RKO (cell line): Measurements from ENCODE around the gene GOLPH3L.
"Not testable (repeated sequence)": the region's sequence is repeated elsewhere in the genome, so short reads cannot be mapped to it uniquely, and the experiment has no call there.

Experiments used
- DNase-seq: peaks from one replicate; pipeline ENCODE4 v3.0.0-alpha.2; 2016; ENCODE audit warnings: low spot score

GOLPH3L gene

GRCh38 chr1:150615346-150616201, 81.4 kb downstream of the GOLPH3L start:
- DNase-seq, result peak; percentile 95

- peak; percentile 100 for DNase-seq
Measured at GRCh38 chr1:150613061-150613920, 83.7 kb downstream of the GOLPH3L start.

- no peak for DNase-seq
Measured at GRCh38 chr1:150612014-150612345, 85.0 kb downstream of the GOLPH3L start.

GRCh38 chr1:150610576-150610975, 86.4 kb downstream of the GOLPH3L start:
- DNase-seq, result no peak

DNA sequence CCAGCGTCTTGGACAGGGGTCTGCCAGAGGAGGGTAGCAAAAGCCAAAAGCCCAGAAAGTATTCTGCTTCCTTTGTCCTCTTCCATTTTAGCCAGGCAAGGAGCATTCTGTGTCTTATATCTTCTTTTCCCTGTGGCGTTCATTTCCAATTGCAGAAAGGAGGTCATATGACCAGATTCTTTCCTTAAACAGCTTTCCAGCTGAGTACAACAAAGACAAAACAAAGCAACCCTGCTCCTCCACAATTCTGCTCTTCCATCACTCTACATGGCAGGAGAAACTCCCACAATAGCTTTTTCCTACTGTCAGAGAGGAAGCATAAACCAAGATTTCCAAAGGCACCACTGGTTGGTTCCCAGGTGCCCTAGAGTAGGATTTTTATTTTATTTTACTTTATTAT, 87.2 kb downstream of the GOLPH3L start:
- no peak for DNase-seq

- no peak for DNase-seq
Measured at GRCh38 chr1:150606463-150607142, 90.4 kb downstream of the GOLPH3L start.

DNA sequence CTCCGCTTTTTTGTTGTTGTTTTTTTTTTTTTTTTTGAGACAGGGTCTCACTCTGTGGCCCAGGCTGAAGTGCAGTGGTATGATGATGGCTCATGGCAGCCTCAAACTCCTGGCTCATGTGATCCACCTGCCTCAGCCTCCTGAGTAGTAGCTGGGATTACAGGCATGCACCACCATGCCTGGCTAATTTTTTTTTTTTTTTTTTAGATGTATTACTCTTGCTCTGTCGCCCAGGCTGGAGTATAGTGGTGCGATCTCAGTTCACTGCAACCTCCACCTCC, 91.6 kb downstream of the GOLPH3L start:
- not testable (repeated sequence) for DNase-seq

DNA sequence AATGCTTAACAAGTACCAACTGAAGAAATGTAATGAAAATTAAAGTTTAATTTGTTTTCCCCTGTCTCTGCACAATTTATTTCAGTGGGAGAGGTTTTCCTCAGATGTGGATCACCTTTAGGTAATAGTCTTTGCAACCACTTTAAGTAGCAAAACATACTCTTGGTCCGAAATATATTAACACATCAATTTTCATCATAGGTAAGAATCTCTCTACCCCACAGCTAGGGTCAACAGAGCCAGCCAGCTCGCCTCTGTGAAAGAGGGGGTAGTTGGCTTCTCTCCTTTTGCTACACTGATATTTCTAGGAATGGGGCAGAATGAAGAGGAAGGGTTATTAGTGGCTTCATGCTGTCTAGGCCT, 92.7 kb downstream of the GOLPH3L start:
- no peak for DNase-seq

GRCh38 chr1:150603711-150604110, 93.2 kb downstream of the GOLPH3L start:
- no peak for DNase-seq

- DNase-seq, result not testable (repeated sequence)
Measured at GRCh38 chr1:150602372-150602771, 94.6 kb downstream of the GOLPH3L start.

GRCh38 chr1:150601540-150601939, 95.4 kb downstream of the GOLPH3L start:
- no peak for DNase-seq

DNA sequence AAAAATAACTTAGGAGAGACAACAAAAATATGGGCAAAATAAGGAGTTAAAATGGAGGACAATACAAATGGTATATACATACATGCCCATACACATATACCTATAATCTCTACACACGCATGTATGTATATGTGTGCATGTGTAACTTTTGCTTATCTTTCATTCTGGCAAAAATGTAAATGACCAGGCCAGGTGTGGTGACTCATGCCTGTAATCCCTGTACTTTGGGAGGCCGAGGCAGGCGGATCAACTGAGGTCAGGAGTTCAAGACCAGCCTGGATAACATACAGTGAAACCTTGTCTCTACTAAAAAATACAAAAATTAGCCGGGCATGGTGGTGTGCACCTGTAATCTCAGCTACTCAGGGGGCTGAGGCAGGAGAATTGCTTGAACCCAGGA, 98.6 kb downstream of the GOLPH3L start:
- not testable (repeated sequence) for DNase-seq

DNA sequence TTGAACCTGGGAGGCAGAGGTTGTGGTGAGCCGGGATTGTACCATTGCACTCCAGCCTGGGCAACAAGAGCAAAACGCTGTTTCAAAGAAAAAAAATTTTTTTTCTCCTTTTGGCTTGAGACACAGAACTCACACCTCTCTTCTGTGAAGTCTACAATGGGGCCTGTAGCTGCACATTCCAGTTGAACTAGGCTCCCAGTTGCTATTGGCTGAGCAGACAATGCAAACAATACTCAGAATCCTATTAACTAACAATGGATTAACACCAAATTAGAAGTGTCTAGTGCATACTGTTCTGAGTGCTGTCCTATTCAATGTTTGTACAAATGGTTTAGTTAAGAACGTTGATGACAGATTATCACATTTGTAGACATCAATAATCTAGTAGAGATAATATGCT, 100.0 kb downstream of the GOLPH3L start:
- DNase-seq, result no peak
